ENCODE results near the gene DICER1. TPM values are rescaled to one million over a fixed set of nuclear protein-coding genes. Genes with fewer than 3 reads are reported as not detected.

The DICER1 gene
- total RNA-seq, 1 experiment from 2014 or later = 57.3 TPM

- Histone ChIP-seq H3K9me3 (no peaks in the 10 kb centered on the region), H3K4me3 (ENCODE audit: low read depth, low read length) (no peak overlapping the region), H3K4me1 (peaks cover 5% of the 10 kb centered on the region; the same call in 1 of the 2 replicates), H3K27me3 (replicated peaks; ENCODE audit: control insufficient read depth, insufficient read depth, low read length) (no peaks in the 10 kb centered on the region), H3K36me3 (ENCODE audit: control insufficient read depth, insufficient read depth, low read length) (no peaks in the 10 kb centered on the region)
- no peaks in the 10 kb centered on the region for H3K36me3 Mint-ChIP-seq (ENCODE audit: insufficient read depth, unreplicated experiment)
- no peak overlapping the region for H3K27ac Mint-ChIP-seq (ENCODE audit: unreplicated experiment)
- DNase-seq = no peak
- BruUV-seq (replicated peaks) = no TSS peak
- no peaks in the 10 kb centered on the region for H3K27me3 Mint-ChIP-seq (ENCODE audit: insufficient read depth, unreplicated experiment)
- ChIA-PET POLR2A (no interaction called here), CTCF (no interaction called here)
- intact Hi-C loops (cut with micrococcal nuclease; ENCODE audit: unreplicated experiment) = no loop called here
- H3K9me3 Mint-ChIP-seq (ENCODE audit: unreplicated experiment) = peaks cover 6% of the 10 kb centered on the region
- no peak overlapping the region for H3K4me3 Mint-ChIP-seq (ENCODE audit: unreplicated experiment)
- peaks cover 19% of the 10 kb centered on the region for H3K4me1 Mint-ChIP-seq (ENCODE audit: low read depth, unreplicated experiment)
- TF ChIP-seq, protein P1, sequence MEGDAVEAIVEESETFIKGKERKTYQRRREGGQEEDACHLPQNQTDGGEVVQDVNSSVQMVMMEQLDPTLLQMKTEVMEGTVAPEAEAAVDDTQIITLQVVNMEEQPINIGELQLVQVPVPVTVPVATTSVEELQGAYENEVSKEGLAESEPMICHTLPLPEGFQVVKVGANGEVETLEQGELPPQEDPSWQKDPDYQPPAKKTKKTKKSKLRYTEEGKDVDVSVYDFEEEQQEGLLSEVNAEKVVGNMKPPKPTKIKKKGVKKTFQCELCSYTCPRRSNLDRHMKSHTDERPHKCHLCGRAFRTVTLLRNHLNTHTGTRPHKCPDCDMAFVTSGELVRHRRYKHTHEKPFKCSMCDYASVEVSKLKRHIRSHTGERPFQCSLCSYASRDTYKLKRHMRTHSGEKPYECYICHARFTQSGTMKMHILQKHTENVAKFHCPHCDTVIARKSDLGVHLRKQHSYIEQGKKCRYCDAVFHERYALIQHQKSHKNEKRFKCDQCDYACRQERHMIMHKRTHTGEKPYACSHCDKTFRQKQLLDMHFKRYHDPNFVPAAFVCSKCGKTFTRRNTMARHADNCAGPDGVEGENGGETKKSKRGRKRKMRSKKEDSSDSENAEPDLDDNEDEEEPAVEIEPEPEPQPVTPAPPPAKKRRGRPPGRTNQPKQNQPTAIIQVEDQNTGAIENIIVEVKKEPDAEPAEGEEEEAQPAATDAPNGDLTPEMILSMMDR (IDR thresholded peaks at IDR 0.05; ENCODE audit: insufficient read depth in 1 of 2, low read depth in 1 of 2, low read length in 1 of 2, severe bottlenecking in 1 of 2, unreplicated experiment in 1 of 2) = no peak
Observed at GRCh38 chr14:95151561-95151960, 5.8 kb downstream of the DICER1 start.

GRCh38 chr14:95150910-95151309 is 6.4 kb downstream of the DICER1 start:
- Histone ChIP-seq H3K27me3 (replicated peaks; ENCODE audit: control insufficient read depth, insufficient read depth, low read length) (no peaks in the 10 kb centered on the region), H3K9me3 (no peaks in the 10 kb centered on the region), H3K4me1 (peaks cover 3% of the 10 kb centered on the region; the same call in 1 of the 2 replicates), H3K4me3 (ENCODE audit: low read depth, low read length) (no peak overlapping the region), H3K36me3 (ENCODE audit: control insufficient read depth, insufficient read depth, low read length) (no peaks in the 10 kb centered on the region)
- BruUV-seq (replicated peaks) = no TSS peak
- H3K4me1 Mint-ChIP-seq (ENCODE audit: low read depth, unreplicated experiment) = peaks cover 19% of the 10 kb centered on the region
- POLR2A ChIA-PET = no interaction called here
- no peak overlapping the region for H3K4me3 Mint-ChIP-seq (ENCODE audit: unreplicated experiment)
- no peak overlapping the region for H3K27ac Mint-ChIP-seq (ENCODE audit: unreplicated experiment)
- TF ChIP-seq, protein P1 (IDR thresholded peaks at IDR 0.05; ENCODE audit: insufficient read depth in 1 of 2, low read depth in 1 of 2, low read length in 1 of 2, severe bottlenecking in 1 of 2, unreplicated experiment in 1 of 2) = no peak
- no peaks in the 10 kb centered on the region for H3K36me3 Mint-ChIP-seq (ENCODE audit: insufficient read depth, unreplicated experiment)
- intact Hi-C loops (cut with micrococcal nuclease; ENCODE audit: unreplicated experiment) = no loop called here
- H3K9me3 Mint-ChIP-seq (ENCODE audit: unreplicated experiment) = peaks cover 11% of the 10 kb centered on the region
- CTCF ChIA-PET = no interaction called here
- H3K27me3 Mint-ChIP-seq (ENCODE audit: insufficient read depth, unreplicated experiment) = no peaks in the 10 kb centered on the region
- DNase-seq = no peak

GRCh38 chr14:95149441-95149840 is 7.9 kb downstream of the DICER1 start:
- no peak overlapping the region for H3K4me3 ChIP-seq (ENCODE audit: low read depth, low read length)
- no peak overlapping the region for H3K27ac Mint-ChIP-seq (ENCODE audit: unreplicated experiment)
- no TSS peak for BruUV-seq (replicated peaks)
- 0 out of 2 replicates have a peak, but pooled peaks cover 3% of the 10 kb centered on the region for H3K9me3 ChIP-seq
- H3K27me3 ChIP-seq (replicated peaks; ENCODE audit: control insufficient read depth, insufficient read depth, low read length) = no peaks in the 10 kb centered on the region
- ChIA-PET CTCF (no interaction called here), POLR2A (no interaction called here)
- DNase-seq = no peak
- intact Hi-C loops (cut with micrococcal nuclease; ENCODE audit: unreplicated experiment) = no loop called here
- H3K27me3 Mint-ChIP-seq (ENCODE audit: insufficient read depth, unreplicated experiment) = no peaks in the 10 kb centered on the region
- no peaks in the 10 kb centered on the region for H3K36me3 ChIP-seq (ENCODE audit: control insufficient read depth, insufficient read depth, low read length)
- peaks cover 16% of the 10 kb centered on the region for H3K4me1 Mint-ChIP-seq (ENCODE audit: low read depth, unreplicated experiment)
- no peak overlapping the region for H3K4me3 Mint-ChIP-seq (ENCODE audit: unreplicated experiment)
- H3K9me3 Mint-ChIP-seq (ENCODE audit: unreplicated experiment) = peaks cover 21% of the 10 kb centered on the region
- no peaks in the 10 kb centered on the region for H3K36me3 Mint-ChIP-seq (ENCODE audit: insufficient read depth, unreplicated experiment)
- H3K4me1 ChIP-seq = no peaks in the 10 kb centered on the region; the same call in 1 of the 2 replicates
- TF ChIP-seq, protein P1 (IDR thresholded peaks at IDR 0.05; ENCODE audit: insufficient read depth in 1 of 2, low read depth in 1 of 2, low read length in 1 of 2, severe bottlenecking in 1 of 2, unreplicated experiment in 1 of 2) = no peak

Data from Caco-2 (cell line).